ENCODE data around the gene ASPHD1. TPM values are rescaled to one million over a fixed set of nuclear protein-coding genes. Genes with fewer than 3 reads are reported as not detected.

ASPHD1 gene
- total RNA-seq, 4 donors from 2014 or later, result 0.40 to 1.2 (median 1.1) TPM; not detected in 1

GRCh38 chr16:29910819-29911675 is 10.8 kb downstream of the ASPHD1 start:
- intact Hi-C loops (cut with DNase I; ENCODE audit: low total_unique reads) (no loop called here), in situ Hi-C loops (cut with MboI; ENCODE audit: low pct_ligation_motif_present in 1 of 4, low pct_unique_long_range_greater_than_20kb in 1 of 4, low sequenced_read_pairs in 3 of 4) (no loop called here)
- WGBS, 2 donors (ENCODE audit: low coverage in 1 of 2), result 87% methylated on average over 17 of the region's 20 CpGs; no CpG with 5 or more reads in 1 of the 2 donors
- Histone ChIP-seq H3K27me3 (no peaks in the 10 kb centered on the region), H3K4me1 (no peaks in the 10 kb centered on the region), H3K4me3 (no peak overlapping the region), H3K9me3 (no peaks in the 10 kb centered on the region), H3K27ac (no peak overlapping the region), H3K36me3 (no peaks in the 10 kb centered on the region)
- no peak for TF ChIP-seq POLR2AphosphoS5 (IDR thresholded peaks at IDR 0.05)
- no peak for TF ChIP-seq CTCF (IDR thresholded peaks at IDR 0.05)
- TF ChIP-seq EP300 (IDR thresholded peaks at IDR 0.05; ENCODE audit: low read depth), result no peak
- TF ChIP-seq POLR2A (IDR thresholded peaks at IDR 0.05), result no peak
- no peak for DNase-seq

- in situ Hi-C loops (cut with MboI; ENCODE audit: low pct_ligation_motif_present in 1 of 4, low pct_unique_long_range_greater_than_20kb in 1 of 4, low sequenced_read_pairs in 3 of 4), result no loop called here
- Histone ChIP-seq H3K27me3 (no peaks in the 10 kb centered on the region), H3K27ac (no peak overlapping the region), H3K36me3 (no peaks in the 10 kb centered on the region), H3K4me1 (no peaks in the 10 kb centered on the region), H3K4me3 (no peak overlapping the region), H3K9me3 (no peaks in the 10 kb centered on the region)
- no peak for TF ChIP-seq POLR2A (IDR thresholded peaks at IDR 0.05)
- no peak for TF ChIP-seq EP300 (IDR thresholded peaks at IDR 0.05; ENCODE audit: low read depth)
- no peak for TF ChIP-seq POLR2AphosphoS5 (IDR thresholded peaks at IDR 0.05)
- TF ChIP-seq CTCF (IDR thresholded peaks at IDR 0.05), result no peak
- intact Hi-C loops (cut with DNase I; ENCODE audit: low total_unique reads), result no loop called here
- no peak for DNase-seq
- WGBS, 2 donors (ENCODE audit: low coverage in 1 of 2), result 91% methylated on average over 15 of the region's 15 CpGs; no CpG with 5 or more reads in 1 of the 2 donors
Observed at GRCh38 chr16:29911676-29912010, 11.4 kb downstream of the ASPHD1 start.

GRCh38 chr16:29912087-29912486 is 11.8 kb downstream of the ASPHD1 start:
- Histone ChIP-seq H3K27me3 (no peaks in the 10 kb centered on the region), H3K36me3 (no peaks in the 10 kb centered on the region), H3K9me3 (no peaks in the 10 kb centered on the region), H3K4me1 (no peaks in the 10 kb centered on the region), H3K4me3 (no peak overlapping the region), H3K27ac (no peak overlapping the region)
- DNase-seq, result no peak
- in situ Hi-C loops (cut with MboI; ENCODE audit: low pct_ligation_motif_present in 1 of 4, low pct_unique_long_range_greater_than_20kb in 1 of 4, low sequenced_read_pairs in 3 of 4) (no loop called here), intact Hi-C loops (cut with DNase I; ENCODE audit: low total_unique reads) (no loop called here)
- 83% methylated on average over 11 of the region's 11 CpGs; no CpG with 5 or more reads in 1 of the 2 donors for WGBS, 2 donors (ENCODE audit: low coverage in 1 of 2)
- TF ChIP-seq EP300 (IDR thresholded peaks at IDR 0.05; ENCODE audit: low read depth) (no peak), POLR2A (IDR thresholded peaks at IDR 0.05) (no peak), POLR2AphosphoS5 (IDR thresholded peaks at IDR 0.05) (no peak), CTCF (IDR thresholded peaks at IDR 0.05) (no peak)

GRCh38 chr16:29913514-29913913 is 13.2 kb downstream of the ASPHD1 start:
- in situ Hi-C loops (cut with MboI; ENCODE audit: low pct_ligation_motif_present in 1 of 4, low pct_unique_long_range_greater_than_20kb in 1 of 4, low sequenced_read_pairs in 3 of 4), result no loop called here
- WGBS, 2 donors (ENCODE audit: low coverage in 1 of 2), result 96 to 100% methylated on average over 4 to 8 of the region's 8 CpGs

More at GRCh38 chr16:29913514-29913913, 13.2 kb downstream of the ASPHD1 start:
- H3K27me3 ChIP-seq, result no peaks in the 10 kb centered on the region
- H3K4me3 ChIP-seq, result no peak overlapping the region
- no peaks in the 10 kb centered on the region for H3K9me3 ChIP-seq
- H3K27ac ChIP-seq, result no peak overlapping the region
- no peak for DNase-seq
- intact Hi-C loops (cut with DNase I; ENCODE audit: low total_unique reads), result no loop called here
- no peaks in the 10 kb centered on the region for H3K4me1 ChIP-seq
- no peak for TF ChIP-seq POLR2A (IDR thresholded peaks at IDR 0.05)
- TF ChIP-seq POLR2AphosphoS5 (IDR thresholded peaks at IDR 0.05), result no peak
- TF ChIP-seq CTCF (IDR thresholded peaks at IDR 0.05), result no peak
- TF ChIP-seq EP300 (IDR thresholded peaks at IDR 0.05; ENCODE audit: low read depth), result no peak
- H3K36me3 ChIP-seq, result no peaks in the 10 kb centered on the region

Measured in transverse colon (tissue), 4 donors.